Vagina (tissue), 2 donors: ENCODE data around the gene SNED1. TPM values are rescaled to one million over a fixed set of nuclear protein-coding genes. Genes with fewer than 3 reads are reported as not detected.
A peak's percentile ranks its signal among the peaks of the same experiment; 100 is the strongest.

Experiments
- DNase-seq, 2 donors: peaks; one replicate each; pipeline ENCODE4 v3.0.0-alpha.2; 2017; ENCODE audit errors: extremely low spot score in 2 of 2
- H3K27ac ChIP-seq: fragments of 200-600 bp; sonication (generic); one replicate; pipeline ENCODE4 v1.5.1; 2019
- H3K27me3 ChIP-seq: fragments of 200-600 bp; sonication (generic); one replicate; pipeline ENCODE4 v1.5.1; 2019
- H3K36me3 ChIP-seq, 2 donors: fragments of 200-600 bp; sonication (generic); one replicate each; pipeline ENCODE4 v1.5.1; 2017 to 2019
- H3K4me1 ChIP-seq: fragments of 200-600 bp; sonication (generic); one replicate; pipeline ENCODE4 v1.5.1; 2019
- H3K4me3 ChIP-seq, 2 donors: fragments of 200-600 bp; sonication (generic); 1 replicate in 1 of 2; 2 replicates in 1 of 2; pipeline ENCODE4 v1.5.1; 2016 to 2019
- H3K9me3 ChIP-seq: fragments of 200-600 bp; sonication (generic); one replicate; pipeline ENCODE4 v1.5.1; 2019
- POLR2A ChIP-seq, 2 donors: fragments of 450-650 bp; IDR thresholded peaks; one replicate each; pipeline ENCODE4 v1.6.1; 2017; ENCODE audit warnings: antibody characterized with exemption in 2 of 2, mild to moderate bottlenecking in 2 of 2, moderate library complexity in 2 of 2
- POLR2AphosphoS5 ChIP-seq, 2 donors: sonication (generic); formaldehyde crosslinking; IDR thresholded peaks; one replicate each; pipeline ENCODE4 v1.9.0; 2017; ENCODE audit warnings: antibody characterized with exemption in 2 of 2, mild to moderate bottlenecking in 2 of 2, low read depth in 1 of 2; ENCODE audit not compliant: insufficient read depth in 1 of 2
- intact Hi-C: fragments of 100-400 bp; cut with DNase I; formaldehyde crosslinking; loops from one replicate; pipeline ENCODE4 v1.15.1; 2023
- total RNA-seq: library from RNA; depleted of rRNA; stranded (reverse); fragments of >200 nt; gene quantifications from one replicate; pipeline ENCODE4 v1.2.3, GENCODE V29; 2016
- TF ChIP-seq, protein P1 (sequence below), 3 experiments: fragments of 450-650 bp in 2 of 3; fragments of 200-600 bp in 1 of 3; sonication (generic) in 1 of 3; IDR thresholded peaks; one replicate each; pipeline ENCODE4 v1.5.1; 2017 to 2019; ENCODE audit warnings: antibody characterized with exemption in 3 of 3, mild to moderate bottlenecking in 2 of 3, moderate library complexity in 2 of 3

SNED1 gene
- total RNA-seq, 1 donor from 2014 or later = 55.5 TPM

DNA sequence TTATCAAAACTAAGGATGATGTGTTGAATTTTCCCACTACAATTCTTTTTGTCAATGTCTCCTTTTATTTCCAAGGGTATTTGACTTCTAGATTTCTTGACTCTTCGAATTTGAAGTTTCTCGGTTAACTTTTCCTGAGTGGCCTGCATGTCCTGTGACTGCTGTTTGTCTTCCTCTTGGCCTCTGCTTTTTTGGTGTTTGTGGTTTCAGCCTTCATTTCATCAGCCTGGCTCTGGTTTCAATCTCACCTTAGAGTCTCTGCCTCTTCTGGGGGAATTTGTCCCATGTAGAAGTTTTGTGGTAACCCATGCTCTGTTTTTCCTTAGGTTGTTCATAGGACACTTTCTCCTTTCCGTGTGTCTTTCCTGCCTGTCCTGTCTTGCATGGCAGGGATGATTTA, 28.3 kb upstream of the SNED1 start:
- H3K36me3 ChIP-seq = no peaks in the 10 kb centered on the region
- intact Hi-C loops = no loop called here
- no peak for TF ChIP-seq POLR2A (IDR thresholded peaks at IDR 0.05)
- TF ChIP-seq, protein P1, sequence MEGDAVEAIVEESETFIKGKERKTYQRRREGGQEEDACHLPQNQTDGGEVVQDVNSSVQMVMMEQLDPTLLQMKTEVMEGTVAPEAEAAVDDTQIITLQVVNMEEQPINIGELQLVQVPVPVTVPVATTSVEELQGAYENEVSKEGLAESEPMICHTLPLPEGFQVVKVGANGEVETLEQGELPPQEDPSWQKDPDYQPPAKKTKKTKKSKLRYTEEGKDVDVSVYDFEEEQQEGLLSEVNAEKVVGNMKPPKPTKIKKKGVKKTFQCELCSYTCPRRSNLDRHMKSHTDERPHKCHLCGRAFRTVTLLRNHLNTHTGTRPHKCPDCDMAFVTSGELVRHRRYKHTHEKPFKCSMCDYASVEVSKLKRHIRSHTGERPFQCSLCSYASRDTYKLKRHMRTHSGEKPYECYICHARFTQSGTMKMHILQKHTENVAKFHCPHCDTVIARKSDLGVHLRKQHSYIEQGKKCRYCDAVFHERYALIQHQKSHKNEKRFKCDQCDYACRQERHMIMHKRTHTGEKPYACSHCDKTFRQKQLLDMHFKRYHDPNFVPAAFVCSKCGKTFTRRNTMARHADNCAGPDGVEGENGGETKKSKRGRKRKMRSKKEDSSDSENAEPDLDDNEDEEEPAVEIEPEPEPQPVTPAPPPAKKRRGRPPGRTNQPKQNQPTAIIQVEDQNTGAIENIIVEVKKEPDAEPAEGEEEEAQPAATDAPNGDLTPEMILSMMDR (IDR thresholded peaks at IDR 0.05) = no peak
- no peak overlapping the region for H3K27ac ChIP-seq
- H3K27me3 ChIP-seq = no peaks in the 10 kb centered on the region
- no peaks in the 10 kb centered on the region for H3K9me3 ChIP-seq
- no peak overlapping the region for H3K4me3 ChIP-seq
- H3K4me1 ChIP-seq = peaks cover 16% of the 10 kb centered on the region
- no peak for DNase-seq

GRCh38 chr2:240970816-240971215, 27.6 kb upstream of the SNED1 start:
- no peaks in the 10 kb centered on the region for H3K9me3 ChIP-seq
- TF ChIP-seq, protein P1 (IDR thresholded peaks at IDR 0.05) = no peak
- TF ChIP-seq POLR2AphosphoS5 (IDR thresholded peaks at IDR 0.05; ENCODE audit: insufficient read depth in 1 of 2, low read depth in 1 of 2) (no peak), POLR2A (IDR thresholded peaks at IDR 0.05) (no peak)
- intact Hi-C loops = no loop called here

GRCh38 chr2:240972201-240972600, 26.2 kb upstream of the SNED1 start:
- Histone ChIP-seq H3K9me3 (no peaks in the 10 kb centered on the region), H3K27me3 (no peaks in the 10 kb centered on the region), H3K36me3 (no peaks in the 10 kb centered on the region), H3K4me1 (peaks cover 19% of the 10 kb centered on the region), H3K27ac (peak overlapping the region; percentile 66), H3K4me3 (no peak overlapping the region)
- no peak for DNase-seq
- intact Hi-C loops = no loop called here
- TF ChIP-seq, protein P1 (IDR thresholded peaks at IDR 0.05) = no peak
- TF ChIP-seq POLR2A (IDR thresholded peaks at IDR 0.05) (no peak), POLR2AphosphoS5 (IDR thresholded peaks at IDR 0.05; ENCODE audit: insufficient read depth in 1 of 2, low read depth in 1 of 2) (no peak)

More at GRCh38 chr2:240970816-240971215, 27.6 kb upstream of the SNED1 start:
- no peak overlapping the region for H3K27ac ChIP-seq
- H3K36me3 ChIP-seq = no peaks in the 10 kb centered on the region
- H3K27me3 ChIP-seq = no peaks in the 10 kb centered on the region
- H3K4me1 ChIP-seq = peaks cover 19% of the 10 kb centered on the region
- H3K4me3 ChIP-seq = no peak overlapping the region
- DNase-seq = no peak

- Histone ChIP-seq H3K9me3 (no peaks in the 10 kb centered on the region), H3K4me3 (no peak overlapping the region), H3K27ac (peak overlapping the region; percentile 66), H3K36me3 (no peaks in the 10 kb centered on the region), H3K27me3 (no peaks in the 10 kb centered on the region), H3K4me1 (peaks cover 19% of the 10 kb centered on the region)
- no peak for DNase-seq
- TF ChIP-seq, protein P1 (IDR thresholded peaks at IDR 0.05) = no peak
- TF ChIP-seq POLR2A (IDR thresholded peaks at IDR 0.05) = no peak
- TF ChIP-seq POLR2AphosphoS5 (IDR thresholded peaks at IDR 0.05; ENCODE audit: insufficient read depth in 1 of 2, low read depth in 1 of 2) = peak in 1 of 2 donors; percentile 63
- intact Hi-C loops = no loop called here
Measured at GRCh38 chr2:240972636-240973521, 25.5 kb upstream of the SNED1 start.
